Natural killer cell (primary cell): ENCODE measurements around the gene DCUN1D2. TPM values are rescaled to one million over a fixed set of nuclear protein-coding genes. Genes with fewer than 3 reads are reported as not detected.

Source experiments
- ATAC-seq, 3 donors: fragments of 150-1000 bp in 2 of 3; fragments of 200-7000 bp in 1 of 3; cut with Tn5 transposase; 1 replicate in 1 of 3; 2 replicates in 2 of 3; pipeline ENCODE4 v1.10.0; 2021; ENCODE audit warnings: mild to moderate bottlenecking in 2 of 3, moderate library complexity in 2 of 3
- DNase-seq, 2 donors: peaks; one replicate each; pipeline versions ENCODE4 v3.0.0 to v3.0.0-alpha.2; 2013 to 2021; ENCODE audit warnings: mixed read lengths in 1 of 2
- H3K27ac ChIP-seq: one replicate; pipeline ENCODE4 v1.5.1; 2013; ENCODE audit warnings: mild to moderate bottlenecking, low read length
- H3K27me3 ChIP-seq: one replicate; pipeline ENCODE4 v1.6.1; 2013; ENCODE audit warnings: low read length; ENCODE audit not compliant: control insufficient read depth, insufficient read depth
- H3K36me3 ChIP-seq: one replicate; pipeline ENCODE4 v1.6.1; 2013; ENCODE audit warnings: low read length; ENCODE audit not compliant: control insufficient read depth, insufficient read depth
- H3K4me1 ChIP-seq: one replicate; pipeline ENCODE4 v1.6.1; 2013; ENCODE audit warnings: low read length; ENCODE audit not compliant: control insufficient read depth, insufficient read depth
- H3K4me3 ChIP-seq: one replicate; pipeline ENCODE4 v1.5.1; 2013; ENCODE audit warnings: low read length
- H3K9me3 ChIP-seq: one replicate; pipeline ENCODE4 v1.6.1; 2013; ENCODE audit warnings: low read length; ENCODE audit not compliant: control insufficient read depth, insufficient read depth
- H3K27ac Mint-ChIP-seq, 2 donors: one replicate each; pipeline ENCODE4 v1.8.0; 2022; ENCODE audit warnings: mild to moderate bottlenecking in 2 of 2, mixed read lengths in 2 of 2, moderate library complexity in 1 of 2
- H3K27me3 Mint-ChIP-seq, 2 donors: one replicate each; pipeline ENCODE4 v1.8.0; 2022; ENCODE audit warnings: low read depth in 2 of 2, mixed read lengths in 2 of 2
- H3K36me3 Mint-ChIP-seq: one replicate; pipeline ENCODE4 v1.8.0; 2022; ENCODE audit warnings: mixed read lengths
- H3K4me1 Mint-ChIP-seq, 2 donors: one replicate each; pipeline ENCODE4 v1.8.0; 2022; ENCODE audit warnings: mixed read lengths in 2 of 2
- H3K4me3 Mint-ChIP-seq: one replicate; pipeline ENCODE4 v1.8.0; 2022; ENCODE audit warnings: mild to moderate bottlenecking, moderate library complexity, mixed read lengths
- H3K9me3 Mint-ChIP-seq, 2 donors: one replicate each; pipeline ENCODE4 v1.8.0; 2022; ENCODE audit warnings: mixed read lengths in 2 of 2
- CTCF ChIP-seq: fragments of 200-600 bp; IDR thresholded peaks from one replicate; pipeline ENCODE4 v1.8.0; 2022; ENCODE audit warnings: antibody characterized with exemption
- WGBS: methylation state at CpG from one replicate; pipeline ENCODE4 v1.1.7; 2013; ENCODE audit warnings: missing lambda C conversion rate; ENCODE audit not compliant: insufficient coverage; 5-methylcytosine and 5-hydroxymethylcytosine counted together
- intact Hi-C: fragments of 100-400 bp; cut with micrococcal nuclease; formaldehyde crosslinking; loops from one replicate; pipeline ENCODE4 v1.14.2; 2022
- total RNA-seq, 4 donors: library from RNA; stranded (reverse); fragments of 120-200 nt in 1 of 4; gene quantifications; one replicate each; pipeline versions ENCODE4 v1.2.3 to v1.2.4, GENCODE V29; 2013 to 2022

DCUN1D2 gene
- total RNA-seq, 3 donors from 2014 or later (not counting 1 experiment from before 2014, with no cell fraction given), result 26.1 to 33.9 (median 27.1) TPM

GRCh38 chr13:113491982-113492381, 1.5 kb upstream of the DCUN1D2 start:
- no peak for DNase-seq
- no peak overlapping the region for H3K4me3 ChIP-seq
- intact Hi-C loops, result no loop called here
- H3K4me1 ChIP-seq, result peaks cover 29% of the 10 kb centered on the region
- H3K9me3 ChIP-seq, result no peaks in the 10 kb centered on the region
- peaks cover 17% of the 10 kb centered on the region for H3K36me3 ChIP-seq
- ATAC-seq, result no peak
- H3K27ac Mint-ChIP-seq, result peak overlapping the region; percentile 63 to 89
- H3K27me3 Mint-ChIP-seq, result no peaks in the 10 kb centered on the region
- no peaks in the 10 kb centered on the region for H3K9me3 Mint-ChIP-seq
- H3K4me1 Mint-ChIP-seq, result peaks cover 56 to 59% of the 10 kb centered on the region in 2 donors
- peak overlapping the region; percentile 91 for H3K4me3 Mint-ChIP-seq
- TF ChIP-seq CTCF, result no peak
- H3K27ac ChIP-seq, result no peak overlapping the region
- H3K27me3 ChIP-seq, result no peaks in the 10 kb centered on the region
- H3K36me3 Mint-ChIP-seq, result no peaks in the 10 kb centered on the region
- WGBS, result 97% methylated on average over 9 of the region's 9 CpGs

- intact Hi-C loops, result no loop called here
- H3K4me3 Mint-ChIP-seq, result peak overlapping the region; percentile 91
- Histone ChIP-seq H3K9me3 (no peaks in the 10 kb centered on the region), H3K4me1 (peaks cover 29% of the 10 kb centered on the region), H3K27me3 (no peaks in the 10 kb centered on the region), H3K27ac (peak overlapping the region; percentile 33), H3K4me3 (peak overlapping the region; percentile 49), H3K36me3 (peaks cover 12% of the 10 kb centered on the region)
- TF ChIP-seq CTCF, result no peak
- peaks cover 56 to 64% of the 10 kb centered on the region in 2 donors for H3K4me1 Mint-ChIP-seq
- 15% methylated on average over 22 of the region's 22 CpGs for WGBS
- H3K36me3 Mint-ChIP-seq, result no peaks in the 10 kb centered on the region
- H3K9me3 Mint-ChIP-seq, result no peaks in the 10 kb centered on the region
- ATAC-seq (no peak), DNase-seq (peak in 1 of 2 donors; percentile 9)
- peak overlapping the region; percentile 63 to 89 for H3K27ac Mint-ChIP-seq
- no peaks in the 10 kb centered on the region for H3K27me3 Mint-ChIP-seq
Measured at GRCh38 chr13:113491418-113491883, 940 bp upstream of the DCUN1D2 start.

- H3K27ac ChIP-seq, result no peak overlapping the region
- H3K9me3 ChIP-seq, result no peaks in the 10 kb centered on the region
- Mint-ChIP-seq H3K4me1 (peaks cover 50 to 56% of the 10 kb centered on the region in 2 donors), H3K27ac (peak overlapping the region; percentile 77 to 86), H3K27me3 (no peaks in the 10 kb centered on the region), H3K4me3 (peak overlapping the region; percentile 88), H3K9me3 (no peaks in the 10 kb centered on the region), H3K36me3 (no peaks in the 10 kb centered on the region)
- DNase-seq, result peak in 1 of 2 donors; percentile 57
- peak overlapping the region; percentile 68 for H3K4me3 ChIP-seq
- 11% methylated on average over 54 of the region's 54 CpGs for WGBS
- no peak for TF ChIP-seq CTCF
- no peaks in the 10 kb centered on the region for H3K27me3 ChIP-seq
- ATAC-seq, result peak in 2 of 3 donors; percentile 3 to 7
- H3K4me1 ChIP-seq, result peaks cover 24% of the 10 kb centered on the region
- no peaks in the 10 kb centered on the region for H3K36me3 ChIP-seq
- intact Hi-C loops, result no loop called here
Measured at GRCh38 chr13:113489549-113490495, 689 bp downstream of the DCUN1D2 start.
